Nephron progenitor cell (in vitro differentiated cells): ENCODE measurements around the gene PDGFA.

Source experiments
- DNase-seq: peaks from one replicate; pipeline ENCODE4 v3.0.0; 2021
- H3K27ac Mint-ChIP-seq: 2 replicates; pipeline ENCODE4 v1.8.0; 2021; ENCODE audit warnings: mild to moderate bottlenecking, moderate library complexity, mixed read lengths
- H3K27me3 Mint-ChIP-seq: 2 replicates; pipeline ENCODE4 v1.8.0; 2021; ENCODE audit warnings: mild to moderate bottlenecking, low read depth, mixed read lengths; ENCODE audit not compliant: poor library complexity
- H3K36me3 Mint-ChIP-seq: 2 replicates; pipeline ENCODE4 v1.8.0; 2021; ENCODE audit warnings: low read depth, mixed read lengths
- H3K4me1 Mint-ChIP-seq: 2 replicates; pipeline ENCODE4 v1.8.0; 2021; ENCODE audit warnings: mixed read lengths
- H3K4me3 Mint-ChIP-seq: 2 replicates; pipeline ENCODE4 v1.8.0; 2021; ENCODE audit warnings: mild to moderate bottlenecking, moderate library complexity, mixed read lengths
- H3K9me3 Mint-ChIP-seq: 2 replicates; pipeline ENCODE4 v1.8.0; 2021; ENCODE audit warnings: mild to moderate bottlenecking, moderate library complexity, mixed read lengths
- TF ChIP-seq, protein P1 (sequence below): fragments of 200-600 bp; sonication (generic); IDR thresholded peaks from 2 replicates; pipeline ENCODE4 v1.5.0; 2021; ENCODE audit warnings: antibody characterized with exemption

PDGFA gene

DNA sequence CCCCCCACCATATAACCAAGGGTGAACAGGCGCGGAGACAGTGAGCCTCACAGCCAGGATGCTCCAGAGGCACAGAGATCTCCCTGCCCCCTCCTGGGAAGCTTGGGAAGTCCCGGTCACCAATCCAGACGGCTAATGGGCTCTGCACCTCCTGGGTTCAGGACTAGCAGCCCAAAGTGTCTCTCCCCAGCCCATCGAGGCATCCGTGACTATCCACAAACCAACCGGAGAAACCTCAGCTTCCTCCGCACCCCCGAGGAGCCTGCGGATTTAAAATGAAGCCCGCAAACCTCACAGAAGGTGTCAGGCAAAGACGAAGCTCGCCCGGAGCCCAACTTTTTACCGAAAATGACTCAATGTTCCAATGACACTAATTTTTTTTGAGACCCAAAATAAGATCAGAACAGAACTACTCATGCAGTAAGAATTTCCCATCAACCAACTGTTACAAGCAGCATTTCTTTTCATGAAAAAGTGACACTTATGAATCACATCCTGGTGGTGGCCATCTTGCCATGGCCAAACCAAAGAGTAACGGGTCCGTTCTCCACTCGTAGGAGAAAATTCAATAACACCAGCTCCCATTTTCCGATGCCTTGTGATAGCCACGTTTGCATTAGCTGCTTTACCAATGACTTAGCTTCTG is 6.0 kb downstream of the PDGFA start:
- Mint-ChIP-seq H3K36me3 (no peaks in the 10 kb centered on the region), H3K27me3 (peaks cover 23% of the 10 kb centered on the region), H3K4me3 (no peak overlapping the region), H3K9me3 (no peaks in the 10 kb centered on the region), H3K27ac (no peak overlapping the region), H3K4me1 (peaks cover 48% of the 10 kb centered on the region)
- TF ChIP-seq, protein P1, sequence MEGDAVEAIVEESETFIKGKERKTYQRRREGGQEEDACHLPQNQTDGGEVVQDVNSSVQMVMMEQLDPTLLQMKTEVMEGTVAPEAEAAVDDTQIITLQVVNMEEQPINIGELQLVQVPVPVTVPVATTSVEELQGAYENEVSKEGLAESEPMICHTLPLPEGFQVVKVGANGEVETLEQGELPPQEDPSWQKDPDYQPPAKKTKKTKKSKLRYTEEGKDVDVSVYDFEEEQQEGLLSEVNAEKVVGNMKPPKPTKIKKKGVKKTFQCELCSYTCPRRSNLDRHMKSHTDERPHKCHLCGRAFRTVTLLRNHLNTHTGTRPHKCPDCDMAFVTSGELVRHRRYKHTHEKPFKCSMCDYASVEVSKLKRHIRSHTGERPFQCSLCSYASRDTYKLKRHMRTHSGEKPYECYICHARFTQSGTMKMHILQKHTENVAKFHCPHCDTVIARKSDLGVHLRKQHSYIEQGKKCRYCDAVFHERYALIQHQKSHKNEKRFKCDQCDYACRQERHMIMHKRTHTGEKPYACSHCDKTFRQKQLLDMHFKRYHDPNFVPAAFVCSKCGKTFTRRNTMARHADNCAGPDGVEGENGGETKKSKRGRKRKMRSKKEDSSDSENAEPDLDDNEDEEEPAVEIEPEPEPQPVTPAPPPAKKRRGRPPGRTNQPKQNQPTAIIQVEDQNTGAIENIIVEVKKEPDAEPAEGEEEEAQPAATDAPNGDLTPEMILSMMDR, result no peak
- no peak for DNase-seq

DNA sequence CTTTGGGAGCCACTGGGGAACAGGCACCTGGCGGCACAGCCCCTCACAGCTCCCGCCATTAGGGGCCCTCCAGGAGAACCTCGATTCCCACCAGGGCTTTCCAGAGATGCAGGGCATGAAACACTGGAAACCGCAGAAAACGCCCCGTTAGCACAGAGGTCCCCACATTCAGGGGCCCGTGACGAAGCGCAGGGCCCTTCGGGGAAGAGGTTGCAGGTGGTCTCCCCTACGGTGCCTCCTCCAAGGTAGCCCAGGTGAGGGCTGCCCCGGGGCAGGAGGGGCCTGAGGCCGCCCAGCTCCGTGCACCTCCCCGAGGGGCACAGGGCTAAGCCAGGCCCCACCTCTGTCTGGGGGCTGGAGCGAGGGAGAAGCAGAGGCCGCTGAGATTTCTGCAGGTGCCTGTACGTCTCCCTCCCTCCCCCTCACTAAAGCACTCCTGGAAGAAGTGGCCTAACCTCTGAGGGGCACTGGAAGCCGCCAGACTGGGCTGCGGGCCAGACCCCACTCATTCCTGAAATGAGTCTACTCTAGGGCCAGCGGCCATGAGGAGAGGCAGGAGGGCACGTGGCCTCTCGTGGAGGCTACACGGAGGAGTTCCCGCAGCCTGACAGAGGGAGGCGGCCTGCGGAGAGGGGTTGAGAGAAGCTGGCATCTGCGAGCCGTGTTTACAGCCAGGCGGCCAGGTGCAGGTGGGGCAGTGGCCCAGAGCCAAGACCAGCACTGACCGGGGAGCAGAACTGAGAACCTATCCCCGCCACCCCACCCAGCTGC is 6.9 kb downstream of the PDGFA start:
- H3K27ac Mint-ChIP-seq, result no peak overlapping the region
- DNase-seq, result no peak

DNA sequence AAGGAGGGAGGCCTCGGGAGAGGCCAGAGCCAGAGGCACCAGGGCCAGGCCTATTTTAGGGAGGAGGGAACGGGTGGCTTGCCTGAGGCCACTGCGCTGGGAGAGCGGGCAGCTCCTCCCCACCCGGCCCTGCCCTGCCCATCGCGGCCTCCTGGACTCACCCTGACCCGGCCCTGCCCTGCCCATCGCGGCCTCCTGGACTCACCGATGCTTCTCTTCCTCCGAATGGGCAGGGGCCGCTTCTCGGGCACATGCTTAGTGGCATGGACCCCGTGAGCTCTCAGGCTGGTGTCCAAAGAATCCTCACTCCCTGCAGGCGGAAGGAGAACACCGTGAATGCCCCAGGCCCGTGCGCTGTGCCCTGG is 7.5 kb downstream of the PDGFA start:
- H3K4me3 Mint-ChIP-seq, result no peak overlapping the region

More for the DNA sequence above, 6.9 kb downstream of the PDGFA start:
- Mint-ChIP-seq H3K9me3 (no peaks in the 10 kb centered on the region), H3K4me3 (no peak overlapping the region), H3K4me1 (peaks cover 44% of the 10 kb centered on the region), H3K27me3 (peaks cover 19% of the 10 kb centered on the region), H3K36me3 (no peaks in the 10 kb centered on the region)
- TF ChIP-seq, protein P1, result no peak

DNA sequence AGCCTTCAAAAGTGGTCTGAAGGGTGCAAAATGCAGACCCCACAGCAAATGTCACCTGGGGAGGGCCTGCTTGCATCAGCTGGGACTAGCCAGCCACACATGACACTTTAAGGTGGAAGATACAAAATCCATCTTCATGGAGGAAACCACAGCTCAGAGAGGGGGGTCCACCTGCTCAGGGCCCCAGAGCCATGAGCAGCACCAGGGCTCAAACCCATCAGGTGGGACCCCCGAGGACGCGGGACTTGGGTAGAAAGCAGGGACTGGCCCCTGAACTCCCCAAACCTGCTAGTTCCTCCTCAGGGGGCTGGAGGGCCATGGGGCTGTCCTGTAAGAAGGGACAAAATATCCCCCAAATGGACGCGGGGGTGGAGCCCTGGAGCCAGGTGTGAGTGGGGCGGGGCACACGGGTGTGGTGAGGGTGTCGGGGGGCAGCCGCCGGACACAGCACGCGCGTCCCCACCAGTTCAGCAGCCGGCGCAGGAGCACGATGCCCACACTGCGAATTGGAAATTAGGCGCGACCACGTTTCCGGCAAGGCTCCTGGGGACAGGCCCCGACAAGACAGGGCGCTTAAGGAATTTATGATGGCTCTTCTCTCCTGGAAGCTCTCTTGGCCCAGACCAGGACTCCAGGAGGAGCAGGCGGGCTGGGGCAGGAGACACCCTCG is 8.0 kb downstream of the PDGFA start:
- H3K36me3 Mint-ChIP-seq, result no peaks in the 10 kb centered on the region
- peaks cover 16% of the 10 kb centered on the region for H3K27me3 Mint-ChIP-seq
- no peak for DNase-seq
- peaks cover 42% of the 10 kb centered on the region for H3K4me1 Mint-ChIP-seq
- no peaks in the 10 kb centered on the region for H3K9me3 Mint-ChIP-seq
- TF ChIP-seq, protein P1, result no peak
- H3K4me3 Mint-ChIP-seq, result no peak overlapping the region
- no peak overlapping the region for H3K27ac Mint-ChIP-seq

More for the DNA sequence above, 7.5 kb downstream of the PDGFA start:
- Mint-ChIP-seq H3K9me3 (no peaks in the 10 kb centered on the region), H3K4me1 (peaks cover 42% of the 10 kb centered on the region), H3K27ac (no peak overlapping the region), H3K27me3 (peaks cover 16% of the 10 kb centered on the region), H3K36me3 (no peaks in the 10 kb centered on the region)
- DNase-seq, result no peak
- TF ChIP-seq, protein P1, result no peak

DNA sequence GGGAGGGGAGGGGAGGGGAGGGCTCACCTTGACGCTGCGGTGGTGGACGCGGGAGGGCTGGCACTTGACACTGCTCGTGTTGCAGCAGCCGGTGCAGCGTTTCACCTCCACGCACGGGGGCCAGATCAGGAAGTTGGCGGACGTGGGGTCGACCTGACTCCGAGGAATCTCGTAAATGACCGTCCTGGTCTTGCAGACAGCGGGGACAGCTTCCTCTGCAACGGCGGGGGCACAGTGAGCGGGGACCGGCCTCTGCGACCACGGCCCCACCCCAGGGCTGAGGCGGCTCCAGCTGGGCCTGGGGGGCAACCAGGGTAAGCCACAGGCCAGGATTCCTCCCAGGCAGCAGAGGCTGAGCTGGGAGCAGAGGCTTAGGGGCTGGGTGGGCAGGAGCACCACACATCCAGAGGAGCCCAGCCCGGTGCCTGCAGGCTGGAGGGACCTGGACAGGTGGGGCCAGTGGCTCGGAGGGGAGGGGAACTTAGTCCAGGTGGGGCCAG is 8.8 kb downstream of the PDGFA start:
- H3K9me3 Mint-ChIP-seq, result no peaks in the 10 kb centered on the region
- DNase-seq, result no peak

More for the DNA sequence above, 8.8 kb downstream of the PDGFA start:
- TF ChIP-seq, protein P1, result no peak
- H3K4me3 Mint-ChIP-seq, result no peak overlapping the region
- H3K27me3 Mint-ChIP-seq, result peaks cover 12% of the 10 kb centered on the region
- H3K4me1 Mint-ChIP-seq, result peaks cover 35% of the 10 kb centered on the region
- H3K27ac Mint-ChIP-seq, result no peak overlapping the region
- no peaks in the 10 kb centered on the region for H3K36me3 Mint-ChIP-seq
